Tibial nerve (tissue), 4 donors: ENCODE measurements around the gene PTF1A. TPM values are rescaled to one million over a fixed set of nuclear protein-coding genes. Genes with fewer than 3 reads are reported as not detected.

ENCODE experiments used
- DNase-seq, 2 donors: peaks; one replicate each; pipeline ENCODE4 v3.0.0-alpha.2; 2019; ENCODE audit warnings: low spot score in 2 of 2
- H3K27ac ChIP-seq, 4 donors: fragments of 200-600 bp; sonication (generic) in 3 of 4; one replicate each; pipeline ENCODE4 v1.5.1; 2017 to 2019; ENCODE audit warnings: mild to moderate bottlenecking in 1 of 4
- H3K27me3 ChIP-seq, 2 donors: fragments of 200-600 bp; sonication (generic) in 1 of 2; one replicate each; pipeline versions ENCODE4 v1.5.1 to v1.6.0; 2017 to 2019
- H3K36me3 ChIP-seq, 3 donors: fragments of 200-600 bp; sonication (generic); one replicate each; pipeline ENCODE4 v1.5.1; 2018 to 2019
- H3K4me1 ChIP-seq, 4 donors: fragments of 200-600 bp; sonication (generic) in 3 of 4; one replicate each; pipeline ENCODE4 v1.5.1; 2017 to 2019
- H3K4me3 ChIP-seq, 4 donors: fragments of 200-600 bp; sonication (generic) in 3 of 4; one replicate each; pipeline ENCODE4 v1.5.1; 2017 to 2019; ENCODE audit warnings: mild to moderate bottlenecking in 1 of 4, moderate library complexity in 1 of 4
- H3K9me3 ChIP-seq, 4 donors: fragments of 200-600 bp; sonication (generic) in 3 of 4; one replicate each; pipeline ENCODE4 v1.5.1; 2017 to 2019
- EP300 ChIP-seq, 2 donors: sonication (generic); formaldehyde crosslinking; IDR thresholded peaks; one replicate each; pipeline ENCODE4 v1.6.1; 2017; ENCODE audit warnings: antibody characterized with exemption in 2 of 2, mild to moderate bottlenecking in 1 of 2
- POLR2A ChIP-seq, 2 donors: fragments of 450-650 bp; IDR thresholded peaks; one replicate each; pipeline ENCODE4 v1.6.1; 2017; ENCODE audit warnings: antibody characterized with exemption in 2 of 2, mild to moderate bottlenecking in 2 of 2, moderate library complexity in 2 of 2
- WGBS, 2 donors: methylation state at CpG; one replicate each; pipeline ENCODE4 v1.1.5; 2018; 5-methylcytosine and 5-hydroxymethylcytosine counted together
- total RNA-seq, 4 donors: library from RNA; depleted of rRNA; stranded (reverse); fragments of >200 nt; gene quantifications; one replicate each; pipeline ENCODE4 v1.1.0, GENCODE V29; 2016
- TF ChIP-seq, protein P1 (sequence below), 5 experiments: fragments of 200-600 bp in 3 of 5; fragments of 450-650 bp in 2 of 5; sonication (generic) in 3 of 5; IDR thresholded peaks; one replicate each; pipeline ENCODE4 v1.5.1; 2016 to 2019; ENCODE audit warnings: antibody characterized with exemption in 5 of 5, mild to moderate bottlenecking in 3 of 5, moderate library complexity in 2 of 5

Gene PTF1A
- total RNA-seq, 4 donors from 2014 or later: 0.90 TPM; not detected in 3

DNA sequence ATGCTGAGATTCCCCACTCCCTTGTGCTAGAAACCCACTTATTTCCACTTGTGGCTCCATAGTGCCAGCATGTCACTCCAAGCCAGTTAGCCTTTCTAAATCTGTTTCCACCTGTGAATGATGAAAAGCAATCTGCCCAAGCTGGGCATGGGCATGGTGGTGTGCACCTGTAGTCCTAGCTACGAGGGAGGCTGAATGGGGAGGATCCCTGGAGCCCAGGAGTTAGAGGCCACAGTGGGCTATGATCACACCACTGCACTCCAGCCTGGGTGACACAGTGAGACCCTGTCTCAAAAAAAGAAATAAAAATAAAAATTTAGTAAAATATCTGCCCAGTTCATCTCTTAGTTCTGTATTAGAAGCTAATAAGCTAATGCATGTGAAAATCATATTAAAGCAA is 5.0 kb upstream of the PTF1A start:
- no peak for DNase-seq
- 76 to 77% methylated on average over 1 of the region's 1 CpG for WGBS, 2 donors
- TF ChIP-seq, protein P1, sequence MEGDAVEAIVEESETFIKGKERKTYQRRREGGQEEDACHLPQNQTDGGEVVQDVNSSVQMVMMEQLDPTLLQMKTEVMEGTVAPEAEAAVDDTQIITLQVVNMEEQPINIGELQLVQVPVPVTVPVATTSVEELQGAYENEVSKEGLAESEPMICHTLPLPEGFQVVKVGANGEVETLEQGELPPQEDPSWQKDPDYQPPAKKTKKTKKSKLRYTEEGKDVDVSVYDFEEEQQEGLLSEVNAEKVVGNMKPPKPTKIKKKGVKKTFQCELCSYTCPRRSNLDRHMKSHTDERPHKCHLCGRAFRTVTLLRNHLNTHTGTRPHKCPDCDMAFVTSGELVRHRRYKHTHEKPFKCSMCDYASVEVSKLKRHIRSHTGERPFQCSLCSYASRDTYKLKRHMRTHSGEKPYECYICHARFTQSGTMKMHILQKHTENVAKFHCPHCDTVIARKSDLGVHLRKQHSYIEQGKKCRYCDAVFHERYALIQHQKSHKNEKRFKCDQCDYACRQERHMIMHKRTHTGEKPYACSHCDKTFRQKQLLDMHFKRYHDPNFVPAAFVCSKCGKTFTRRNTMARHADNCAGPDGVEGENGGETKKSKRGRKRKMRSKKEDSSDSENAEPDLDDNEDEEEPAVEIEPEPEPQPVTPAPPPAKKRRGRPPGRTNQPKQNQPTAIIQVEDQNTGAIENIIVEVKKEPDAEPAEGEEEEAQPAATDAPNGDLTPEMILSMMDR (IDR thresholded peaks at IDR 0.05): no peak
- TF ChIP-seq EP300 (IDR thresholded peaks at IDR 0.05): no peak
- TF ChIP-seq POLR2A (IDR thresholded peaks at IDR 0.05): no peak
- H3K4me3 ChIP-seq: no peak overlapping the region
- no peak overlapping the region for H3K27ac ChIP-seq
- peaks cover 0 to 14% (median 0%) of the 10 kb centered on the region in 4 donors for H3K4me1 ChIP-seq
- no peaks in the 10 kb centered on the region for H3K36me3 ChIP-seq
- H3K27me3 ChIP-seq: peaks cover 0 to 51% of the 10 kb centered on the region in 2 donors
- H3K9me3 ChIP-seq: no peaks in the 10 kb centered on the region

DNA sequence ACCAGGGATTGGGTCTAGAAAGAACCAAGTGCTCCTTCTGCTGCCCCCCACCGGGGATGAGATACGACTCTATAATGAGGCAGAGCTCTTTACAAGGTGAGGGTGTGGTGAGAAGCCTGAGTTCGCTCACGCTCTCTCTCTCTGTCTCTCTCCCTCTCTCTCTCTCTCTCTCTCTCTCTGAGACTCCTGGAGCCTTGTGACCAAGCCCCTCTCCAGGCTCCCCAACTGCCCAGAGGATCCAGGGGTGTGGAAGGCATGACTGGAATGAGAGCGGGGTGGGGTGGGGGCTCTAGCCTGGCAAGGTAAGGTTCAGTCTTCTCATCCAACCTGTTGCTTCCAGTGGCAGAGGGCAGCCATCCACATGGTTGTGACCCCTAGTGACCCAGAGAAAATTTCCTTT is 3.1 kb upstream of the PTF1A start:
- Histone ChIP-seq H3K4me3 (no peak overlapping the region), H3K9me3 (no peaks in the 10 kb centered on the region), H3K4me1 (peaks cover 0 to 19% (median 0%) of the 10 kb centered on the region in 4 donors), H3K27ac (no peak overlapping the region), H3K27me3 (peaks cover 0 to 67% of the 10 kb centered on the region in 2 donors), H3K36me3 (no peaks in the 10 kb centered on the region)
- WGBS, 2 donors: 21 to 35% methylated on average over 5 of the region's 5 CpGs
- DNase-seq: no peak
- TF ChIP-seq POLR2A (IDR thresholded peaks at IDR 0.05) (no peak), EP300 (IDR thresholded peaks at IDR 0.05) (no peak)
- TF ChIP-seq, protein P1 (IDR thresholded peaks at IDR 0.05): no peak

DNA sequence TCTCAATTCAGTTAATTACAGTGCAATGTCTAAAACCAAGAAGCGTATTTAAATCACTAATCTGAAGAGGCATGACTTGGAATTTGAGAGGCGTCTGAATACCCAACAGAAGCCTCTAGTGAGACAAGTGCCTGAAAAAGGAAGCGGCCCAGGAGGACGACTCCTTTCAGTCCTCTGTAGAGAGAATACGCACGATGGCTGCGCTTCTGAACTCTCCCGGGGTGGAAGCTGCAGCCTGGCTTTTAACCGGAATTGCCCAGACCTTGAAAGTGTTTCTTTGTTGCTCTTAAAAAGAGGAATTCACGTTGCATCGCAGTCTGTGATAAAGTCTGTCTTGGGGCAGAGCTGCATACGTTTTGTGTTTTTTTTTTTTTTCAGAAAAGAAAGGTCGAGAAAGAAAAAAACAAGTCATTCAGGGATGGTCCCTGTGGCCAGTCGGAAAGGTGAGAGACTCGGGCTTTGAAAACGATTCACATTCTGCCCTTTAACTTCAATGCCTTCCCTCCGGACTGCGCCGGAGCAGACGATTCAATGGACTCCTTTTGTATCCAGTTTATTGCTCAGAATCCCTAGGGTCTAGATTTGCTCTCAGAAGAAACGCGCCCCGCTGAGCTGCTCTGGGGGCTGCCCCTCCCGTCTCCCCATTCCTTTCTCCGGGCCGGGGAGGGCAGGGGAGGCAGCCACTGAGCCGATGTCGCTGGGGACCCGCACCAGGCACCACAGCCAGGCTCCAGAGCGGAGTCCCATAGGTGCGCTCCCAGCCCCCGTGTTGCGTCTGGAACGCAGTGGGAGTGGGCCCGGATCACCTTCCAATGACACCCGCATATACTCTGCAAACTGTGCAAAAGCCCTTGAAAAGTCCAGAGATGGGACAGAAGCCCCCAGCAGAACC is 994 bp upstream of the PTF1A start:
- Histone ChIP-seq H3K27ac (no peak overlapping the region), H3K9me3 (no peaks in the 10 kb centered on the region), H3K27me3 (peaks cover 0 to 84% of the 10 kb centered on the region in 2 donors), H3K36me3 (no peaks in the 10 kb centered on the region), H3K4me1 (peaks cover 0 to 29% (median 0%) of the 10 kb centered on the region in 4 donors), H3K4me3 (no peak overlapping the region)
- 1% methylated on average over 23 to 33 of the region's 36 CpGs for WGBS, 2 donors
- TF ChIP-seq POLR2A (IDR thresholded peaks at IDR 0.05) (no peak), EP300 (IDR thresholded peaks at IDR 0.05) (no peak)
- TF ChIP-seq, protein P1 (IDR thresholded peaks at IDR 0.05): no peak
- no peak for DNase-seq

DNA sequence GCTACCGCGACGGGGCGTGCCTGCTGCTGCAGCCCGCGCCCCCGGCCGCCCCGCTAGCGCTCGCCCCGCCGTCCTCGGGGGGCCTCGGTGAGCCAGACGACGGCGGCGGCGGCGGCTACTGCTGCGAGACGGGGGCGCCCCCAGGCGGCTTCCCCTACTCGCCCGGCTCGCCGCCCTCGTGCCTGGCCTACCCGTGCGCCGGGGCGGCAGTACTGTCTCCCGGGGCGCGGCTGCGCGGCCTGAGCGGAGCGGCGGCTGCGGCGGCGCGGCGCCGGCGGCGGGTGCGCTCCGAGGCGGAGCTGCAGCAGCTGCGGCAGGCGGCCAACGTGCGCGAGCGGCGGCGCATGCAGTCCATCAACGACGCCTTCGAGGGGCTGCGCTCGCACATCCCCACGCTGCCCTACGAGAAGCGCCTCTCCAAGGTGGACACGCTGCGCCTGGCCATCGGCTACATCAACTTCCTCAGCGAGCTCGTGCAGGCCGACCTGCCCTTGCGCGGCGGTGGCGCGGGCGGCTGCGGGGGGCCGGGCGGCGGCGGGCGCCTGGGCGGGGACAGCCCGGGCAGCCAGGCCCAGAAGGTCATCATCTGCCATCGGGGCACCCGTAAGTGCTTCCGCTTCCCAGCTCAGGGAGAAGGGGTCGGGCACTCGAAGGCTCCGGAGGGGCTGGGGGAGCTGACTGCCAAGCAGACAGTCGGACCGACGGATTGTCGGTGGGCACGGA is 761 bp downstream of the PTF1A start:
- no peak overlapping the region for H3K27ac ChIP-seq
- H3K27me3 ChIP-seq: peaks cover 0 to 89% of the 10 kb centered on the region in 2 donors
- no peak for TF ChIP-seq POLR2A (IDR thresholded peaks at IDR 0.05)
- TF ChIP-seq, protein P1 (IDR thresholded peaks at IDR 0.05): no peak
- TF ChIP-seq EP300 (IDR thresholded peaks at IDR 0.05): no peak
- no peak overlapping the region for H3K4me3 ChIP-seq
- no peak for DNase-seq
- WGBS, 2 donors: 2% methylated on average over 11 to 23 of the region's 100 CpGs
- no peaks in the 10 kb centered on the region for H3K9me3 ChIP-seq
- peaks cover 0 to 29% (median 0%) of the 10 kb centered on the region in 4 donors for H3K4me1 ChIP-seq
- H3K36me3 ChIP-seq: no peaks in the 10 kb centered on the region
